Measurements from ENCODE around the gene TEKT2.

The TEKT2 gene

DNA sequence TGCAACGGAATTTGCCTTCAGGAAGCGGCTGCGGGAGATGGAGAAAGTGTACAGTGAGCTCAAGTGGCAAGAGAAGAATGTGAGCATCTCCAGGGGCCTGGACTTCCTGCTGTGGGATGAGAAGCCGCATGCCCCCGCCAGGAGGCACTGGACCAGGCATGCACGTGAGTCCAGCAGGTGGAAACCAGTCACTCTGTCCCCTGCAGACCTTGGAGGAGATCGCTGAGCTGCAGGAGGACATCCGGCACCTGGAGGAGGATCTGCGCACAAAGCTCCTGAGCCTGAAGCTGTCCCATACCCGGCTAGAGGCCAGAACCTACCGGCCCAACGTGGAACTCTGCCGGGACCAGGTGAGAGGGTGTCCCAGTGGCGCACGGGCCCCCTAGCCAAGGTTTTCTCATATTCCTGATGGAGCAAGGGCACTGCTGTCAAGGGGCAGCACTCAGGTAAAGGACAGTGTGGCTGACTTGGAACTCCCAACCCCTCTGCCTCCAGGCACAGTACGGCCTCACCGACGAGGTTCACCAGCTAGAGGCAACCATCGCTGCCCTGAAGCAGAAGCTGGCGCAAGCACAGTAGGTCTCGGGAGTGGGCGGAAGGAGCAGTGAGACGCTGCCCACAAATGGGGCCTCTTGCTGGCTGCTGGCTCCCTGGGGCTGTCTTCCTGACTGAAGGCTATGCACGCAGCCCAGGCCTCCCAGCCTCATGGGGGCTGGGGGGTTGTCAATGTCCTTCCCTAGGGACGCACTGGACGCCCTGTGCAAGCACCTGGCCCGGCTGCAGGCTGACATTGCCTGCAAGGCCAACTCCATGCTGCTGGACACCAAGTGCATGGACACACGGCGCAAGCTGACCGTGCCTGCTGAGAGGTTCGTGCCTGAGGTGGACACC, 3.6 kb downstream of the TEKT2 start:
- no peak for DNase-seq (ENCODE audit: low read depth, low spot score)

DNA sequence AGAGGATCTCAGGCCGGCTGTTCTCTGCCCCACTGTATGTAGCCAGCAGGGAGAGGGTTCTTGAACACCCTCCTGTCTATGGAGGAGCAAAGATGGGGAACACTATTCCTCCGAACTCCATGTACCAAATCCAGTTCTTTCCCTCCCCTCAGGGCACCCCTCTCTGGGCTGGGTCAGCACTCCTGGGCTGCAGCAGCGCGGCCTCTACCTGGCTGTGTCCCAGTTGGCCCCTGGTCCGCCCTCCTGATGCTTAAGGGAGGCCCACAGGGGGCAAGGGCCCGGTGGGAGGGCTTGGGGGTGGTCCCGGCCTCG, 4.3 kb downstream of the TEKT2 start:
- DNase-seq (ENCODE audit: low read depth, low spot score), result no peak

DNA sequence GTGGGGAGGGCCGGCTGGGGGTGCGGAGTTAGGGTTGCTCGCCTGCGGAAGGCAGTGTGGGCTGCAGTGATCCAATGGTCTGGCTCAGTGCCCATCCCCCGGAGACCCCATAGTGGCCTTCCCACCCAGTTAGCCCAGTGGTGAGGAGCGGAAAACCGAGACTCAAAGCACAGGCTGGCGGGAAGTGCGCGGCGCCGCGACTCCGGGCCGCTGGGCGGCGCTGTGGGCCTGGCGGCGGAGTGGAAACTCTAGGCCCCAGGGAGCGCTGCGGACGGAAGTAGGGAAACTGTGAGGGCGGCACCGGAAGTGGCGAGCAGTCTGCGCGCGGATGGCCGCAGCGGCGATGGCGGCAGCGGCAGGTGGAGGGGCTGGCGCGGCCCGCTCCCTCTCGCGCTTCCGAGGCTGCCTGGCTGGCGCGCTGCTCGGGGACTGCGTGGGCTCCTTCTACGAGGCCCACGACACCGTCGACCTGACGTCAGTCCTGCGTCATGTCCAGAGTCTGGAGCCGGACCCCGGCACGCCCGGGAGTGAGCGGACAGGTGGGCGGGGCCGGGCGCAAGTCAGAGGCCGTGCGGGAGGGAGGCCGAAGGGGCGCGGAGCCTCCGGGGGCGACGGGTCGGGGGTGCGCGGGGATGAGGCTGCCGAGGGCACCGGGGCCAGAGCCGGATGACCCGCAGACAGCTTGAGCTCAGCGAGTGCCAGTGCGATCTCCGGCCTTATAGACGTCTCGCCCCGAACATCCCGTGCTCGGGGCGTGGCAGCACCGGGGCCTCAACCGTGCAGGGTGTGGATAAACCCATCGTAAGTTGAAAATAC, 4.9 kb downstream of the TEKT2 start, which contains the start of gene ADPRS:
Gene ADPRS (plus strand): TSS at position 316 of the 816 bp plus-strand sequence. CDS start 13 bp downstream, at position 329.
- peak; percentile 40 for DNase-seq (ENCODE audit: low read depth, low spot score)

DNA sequence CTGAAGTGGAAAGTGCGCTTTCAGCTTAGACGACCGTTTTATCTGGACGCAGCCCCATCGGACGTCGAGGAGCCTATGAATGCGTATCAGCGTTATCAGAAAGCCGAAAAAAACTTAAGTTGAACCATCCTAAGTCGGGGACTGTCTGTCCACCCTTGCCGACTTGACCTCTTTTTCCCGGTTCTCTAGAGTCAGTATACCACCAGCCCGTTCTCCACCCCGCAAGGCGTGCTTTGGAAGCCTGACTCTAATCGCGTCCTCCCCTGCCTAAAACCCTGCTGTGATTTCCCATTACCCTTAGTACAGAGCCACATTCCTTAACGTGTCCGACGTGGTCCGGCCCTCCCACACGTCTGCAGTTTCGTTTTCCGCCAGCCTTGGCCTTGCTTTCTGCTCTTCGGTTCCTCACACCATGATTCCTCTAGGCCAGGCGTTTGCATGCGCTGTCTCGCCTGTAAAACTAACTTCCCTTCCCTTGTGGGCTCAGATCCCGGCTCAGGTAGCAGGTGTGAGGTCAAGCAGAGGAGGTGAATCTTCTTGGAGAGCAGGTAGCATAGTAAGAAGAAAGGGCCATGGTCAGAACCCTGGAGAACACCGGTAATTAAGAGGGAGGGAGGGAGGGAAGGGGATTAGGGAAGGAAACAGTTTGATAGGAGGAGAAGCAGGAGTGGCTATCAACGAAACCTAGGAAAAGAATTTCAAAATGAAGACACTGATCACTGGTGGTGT, 5.7 kb downstream of the TEKT2 start:
- no peak for DNase-seq (ENCODE audit: low read depth, low spot score)

DNA sequence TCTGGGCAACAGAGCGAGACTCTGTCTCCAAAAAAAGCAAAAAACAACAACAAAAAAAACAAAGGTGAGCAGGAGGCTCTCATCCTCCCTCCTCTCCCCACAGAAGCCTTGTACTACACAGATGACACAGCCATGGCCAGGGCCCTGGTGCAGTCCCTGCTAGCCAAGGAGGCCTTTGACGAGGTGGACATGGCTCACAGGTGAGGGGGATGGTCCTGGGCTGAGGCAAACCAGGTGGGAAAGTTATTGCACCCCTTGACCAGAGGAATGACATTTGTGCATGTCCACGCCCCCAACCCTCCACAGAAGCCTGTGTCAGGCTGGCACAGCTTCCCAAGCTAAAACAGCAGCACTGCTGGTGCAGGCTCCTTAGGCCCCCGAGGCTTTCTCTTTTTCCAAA, 7.2 kb downstream of the TEKT2 start:
- no peak for DNase-seq (ENCODE audit: low read depth, low spot score)

DNA sequence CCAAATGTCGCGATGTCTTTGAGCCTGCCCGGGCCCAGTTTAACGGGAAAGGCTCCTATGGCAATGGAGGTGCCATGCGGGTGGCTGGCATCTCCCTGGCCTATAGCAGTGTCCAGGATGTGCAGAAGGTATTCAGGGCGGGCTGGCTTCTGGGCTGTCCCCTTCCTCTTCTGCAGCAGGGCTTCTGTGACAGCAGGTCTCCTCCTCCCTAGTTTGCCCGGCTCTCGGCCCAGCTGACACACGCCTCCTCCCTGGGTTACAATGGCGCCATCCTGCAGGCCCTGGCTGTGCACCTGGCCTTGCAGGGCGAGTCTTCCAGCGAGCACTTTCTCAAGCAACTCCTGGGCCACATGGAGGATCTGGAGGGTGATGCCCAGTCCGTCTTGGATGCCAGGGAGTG, 7.8 kb downstream of the TEKT2 start:
- no peak for DNase-seq (ENCODE audit: low read depth, low spot score)

DNA sequence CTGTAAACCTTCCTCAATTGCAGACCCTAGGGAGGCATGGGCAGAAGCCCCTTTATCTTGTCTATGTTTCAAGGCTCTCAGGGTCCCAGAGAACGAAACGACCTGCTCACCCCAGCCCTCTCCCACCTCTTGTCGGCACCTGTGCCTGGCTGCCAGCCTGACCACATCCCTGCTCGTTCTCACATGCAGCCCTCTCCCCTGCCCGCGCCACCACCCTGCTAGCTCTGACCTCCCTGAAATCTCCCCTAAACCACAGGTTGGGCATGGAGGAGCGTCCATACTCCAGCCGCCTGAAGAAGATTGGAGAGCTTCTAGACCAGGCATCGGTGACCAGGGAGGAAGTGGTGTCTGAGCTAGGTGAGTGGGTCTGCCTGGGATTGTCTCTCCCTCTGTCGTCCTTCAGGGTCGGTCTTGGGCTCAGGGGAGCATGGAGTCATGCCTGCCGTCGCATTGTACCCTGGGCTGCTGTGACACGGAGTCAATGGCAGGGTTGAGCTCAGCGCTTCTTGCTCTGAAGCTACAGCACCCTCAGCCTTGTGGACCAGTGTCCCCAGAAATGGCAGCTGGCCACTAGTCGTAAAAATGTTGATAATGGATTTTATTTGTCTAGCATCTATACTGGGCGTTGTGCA, 8.4 kb downstream of the TEKT2 start:
- DNase-seq (ENCODE audit: low read depth, low spot score), result no peak

DNA sequence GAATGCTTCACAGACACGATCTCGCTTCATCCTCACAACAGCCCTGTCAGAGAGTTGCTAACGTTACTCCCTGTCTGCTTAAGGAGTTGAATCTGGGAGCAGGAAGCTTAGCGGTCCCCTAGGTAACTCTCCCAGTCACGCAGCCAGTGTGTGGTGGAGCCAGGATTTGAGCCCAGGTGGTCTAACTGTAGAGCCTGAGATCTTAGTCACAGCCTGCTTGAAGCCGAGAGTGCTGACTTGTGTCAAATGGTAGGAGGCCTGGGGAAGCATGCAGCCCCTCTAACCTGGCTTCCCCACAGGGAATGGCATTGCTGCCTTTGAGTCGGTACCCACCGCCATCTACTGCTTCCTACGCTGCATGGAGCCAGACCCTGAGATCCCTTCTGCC, 8.9 kb downstream of the TEKT2 start:
- DNase-seq (ENCODE audit: low read depth, low spot score), result no peak

DNA sequence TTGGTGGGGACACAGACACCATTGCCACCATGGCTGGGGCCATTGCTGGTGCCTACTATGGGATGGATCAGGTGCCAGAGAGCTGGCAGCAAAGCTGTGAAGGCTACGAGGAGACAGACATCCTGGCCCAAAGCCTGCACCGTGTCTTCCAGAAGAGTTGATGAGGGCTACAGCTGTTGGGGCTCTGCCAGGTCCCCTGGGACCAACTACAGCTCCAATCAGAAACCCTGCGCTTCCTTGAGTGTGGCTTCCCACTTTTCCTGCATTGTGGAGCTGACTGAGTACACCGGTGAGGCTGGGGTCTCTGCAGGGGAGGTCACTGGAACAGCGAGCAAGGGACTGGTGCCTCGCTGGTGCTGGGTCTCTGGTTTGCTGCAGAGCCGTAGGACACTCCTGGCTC, 9.3 kb downstream of the TEKT2 start:
- no peak for DNase-seq (ENCODE audit: low read depth, low spot score)

DNA sequence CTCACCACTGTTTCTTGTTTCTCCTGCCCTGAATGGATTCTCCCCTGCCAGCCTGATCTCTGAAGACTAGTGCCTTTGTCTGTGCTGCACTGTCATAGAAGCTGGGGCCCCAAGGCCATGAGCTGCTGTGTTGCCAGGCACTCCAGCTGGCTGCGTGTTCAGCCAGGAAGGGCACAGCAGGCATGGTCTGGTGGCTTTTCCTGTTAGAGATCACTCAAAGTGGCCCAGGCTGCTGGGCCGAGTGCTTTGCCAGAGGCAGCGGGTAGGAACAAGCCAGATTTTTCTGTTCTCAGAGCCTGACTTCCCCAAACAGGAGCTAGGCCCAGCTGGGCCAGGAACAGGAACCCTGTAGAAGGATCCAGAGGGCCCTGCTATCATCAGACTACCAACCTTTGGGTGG, 10.0 kb downstream of the TEKT2 start:
- no peak for DNase-seq (ENCODE audit: low read depth, low spot score)

DNA sequence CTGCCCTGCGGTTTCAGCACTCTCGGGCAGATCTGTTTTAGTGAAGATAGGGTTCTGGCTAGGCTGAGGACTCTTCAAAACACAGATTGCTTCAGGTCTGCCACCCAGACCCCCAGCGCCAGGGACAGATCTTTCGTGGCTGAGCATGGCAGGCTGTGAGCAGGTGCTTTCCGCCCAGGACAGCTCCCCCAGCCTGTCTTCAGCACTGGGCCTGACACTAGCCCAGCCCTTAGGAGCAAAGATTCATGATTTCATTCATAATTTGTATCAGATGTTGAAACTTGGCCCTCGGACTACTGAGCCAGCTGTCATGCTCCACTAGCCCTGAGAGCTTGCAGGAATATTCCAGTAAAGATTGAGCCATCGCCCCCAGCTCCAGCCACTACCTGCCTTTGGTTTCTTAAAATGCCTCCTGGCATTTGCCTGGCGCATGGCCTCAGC, 10.7 kb downstream of the TEKT2 start:
- no peak for DNase-seq (ENCODE audit: low read depth, low spot score)

DNA sequence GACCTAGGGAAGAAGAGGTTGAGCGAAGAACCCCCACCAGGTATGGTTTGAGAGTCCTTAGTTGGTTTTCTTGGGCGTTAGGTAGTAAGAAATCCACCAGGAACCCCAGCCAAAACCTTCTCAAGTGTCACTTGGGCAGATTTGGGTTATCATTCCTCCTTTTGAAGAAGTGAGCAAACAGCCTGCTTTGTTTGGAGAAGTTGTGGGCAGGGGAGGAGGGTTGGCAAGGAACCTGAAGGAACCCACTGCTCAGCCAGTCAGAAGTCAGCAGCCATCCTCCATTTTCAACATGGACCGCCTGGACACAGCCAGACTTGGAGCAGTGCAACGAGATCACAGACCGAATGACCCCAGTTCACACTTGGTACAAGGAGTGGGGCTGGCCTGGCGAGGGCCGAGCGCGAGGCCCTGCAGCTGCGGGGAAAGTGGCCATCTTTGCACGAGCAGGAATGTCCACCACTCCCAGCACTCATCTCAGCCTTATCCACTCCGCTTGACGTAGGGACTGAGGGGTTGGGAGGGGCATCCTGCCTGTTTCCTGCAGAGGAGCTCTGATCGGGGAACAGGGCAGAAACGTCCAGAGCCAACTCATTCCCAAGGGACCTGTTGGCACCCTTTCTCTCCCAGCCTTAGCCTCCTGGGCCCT, 12.0 kb downstream of the TEKT2 start:
- no peak for DNase-seq (ENCODE audit: low read depth, low spot score)

DNA sequence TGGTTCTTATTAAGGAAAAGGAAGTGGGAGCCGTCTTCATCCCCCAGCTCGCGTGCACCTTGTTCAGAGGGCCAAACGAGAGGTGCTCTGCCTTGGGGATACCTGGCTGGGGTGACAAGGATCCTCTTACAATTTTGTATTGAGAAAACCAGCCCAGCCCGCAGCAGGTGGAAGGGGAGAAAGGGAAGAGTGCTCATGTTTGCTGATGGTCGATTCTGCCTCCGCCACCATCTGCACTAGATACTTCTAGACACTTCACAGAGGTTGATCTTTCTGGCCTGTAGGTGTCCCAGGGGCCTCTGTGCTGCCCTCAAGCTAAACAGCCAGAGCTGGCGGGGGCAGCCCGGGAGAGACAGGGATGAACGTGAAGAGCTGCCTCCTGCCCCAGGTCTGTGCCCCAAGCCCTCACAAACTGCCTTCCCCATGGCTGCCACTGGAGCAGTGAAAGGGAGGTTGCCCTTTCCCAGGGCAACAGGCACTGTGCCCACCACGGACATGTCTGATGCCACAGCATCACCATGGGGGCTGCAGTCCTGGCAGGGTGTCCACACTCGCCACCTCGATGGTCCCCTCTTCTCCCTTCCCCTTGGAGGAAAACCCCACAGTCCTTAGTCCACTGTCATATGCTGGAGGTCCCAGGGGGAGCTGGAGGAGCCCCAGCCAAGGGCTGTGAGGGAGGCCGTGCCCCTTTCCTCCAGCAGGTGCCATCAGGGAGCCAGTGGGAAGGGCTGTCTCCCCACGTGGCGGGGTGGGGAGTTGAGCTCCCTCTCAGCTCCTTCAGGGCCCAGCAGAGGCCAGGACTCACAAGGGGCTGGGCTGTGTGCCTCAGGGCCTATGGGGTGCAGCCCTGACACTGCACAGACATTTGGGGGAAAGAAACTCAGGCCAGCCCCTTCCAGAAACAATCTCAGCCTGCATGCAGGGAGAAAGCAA, 12.9 kb downstream of the TEKT2 start:
- no peak for DNase-seq (ENCODE audit: low read depth, low spot score)

DNA sequence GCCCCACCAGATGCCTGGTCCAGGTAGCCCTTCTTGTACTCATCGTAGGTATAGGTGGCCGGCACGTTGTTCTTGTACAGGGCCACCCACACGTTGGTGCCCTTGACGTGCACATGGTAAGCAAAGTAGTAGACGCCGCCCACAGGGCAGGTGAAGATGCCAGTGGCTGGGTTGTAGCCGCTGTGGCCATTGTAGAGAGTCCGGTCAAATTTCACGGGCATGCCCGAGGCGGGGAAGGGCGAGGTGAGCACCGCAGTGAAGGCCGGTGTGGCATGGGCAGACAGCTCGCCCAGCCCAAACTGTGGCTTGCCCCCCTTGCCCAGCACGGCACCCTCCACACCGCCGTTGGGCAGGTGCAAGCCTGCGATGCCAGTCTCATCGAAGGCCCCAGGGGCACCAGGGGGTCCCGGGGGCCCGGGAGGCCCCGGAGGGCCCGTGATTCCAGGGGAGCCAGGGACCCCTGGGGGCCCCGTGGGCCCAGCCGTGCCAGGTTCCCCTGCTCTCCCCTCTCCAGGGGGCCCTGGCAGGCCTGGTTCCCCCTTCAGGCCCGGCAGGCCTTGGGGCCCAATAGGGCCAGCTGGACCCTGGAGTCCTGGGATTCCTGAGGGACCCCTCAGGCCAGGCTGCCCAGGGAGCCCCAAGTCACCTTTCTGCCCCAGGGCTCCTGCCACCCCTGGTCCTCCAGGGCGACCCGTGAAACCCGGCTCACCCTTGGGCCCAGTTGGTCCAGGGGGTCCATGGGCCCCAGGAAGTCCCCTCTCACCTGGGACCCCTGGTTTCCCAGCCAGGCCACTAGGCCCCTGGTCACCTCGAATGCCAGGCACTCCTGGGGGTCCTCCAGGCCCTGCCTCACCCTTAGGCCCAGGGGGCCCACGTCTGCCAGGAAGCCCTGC, 14.0 kb downstream of the TEKT2 start:
- DNase-seq (ENCODE audit: low read depth, low spot score), result no peak

DNA sequence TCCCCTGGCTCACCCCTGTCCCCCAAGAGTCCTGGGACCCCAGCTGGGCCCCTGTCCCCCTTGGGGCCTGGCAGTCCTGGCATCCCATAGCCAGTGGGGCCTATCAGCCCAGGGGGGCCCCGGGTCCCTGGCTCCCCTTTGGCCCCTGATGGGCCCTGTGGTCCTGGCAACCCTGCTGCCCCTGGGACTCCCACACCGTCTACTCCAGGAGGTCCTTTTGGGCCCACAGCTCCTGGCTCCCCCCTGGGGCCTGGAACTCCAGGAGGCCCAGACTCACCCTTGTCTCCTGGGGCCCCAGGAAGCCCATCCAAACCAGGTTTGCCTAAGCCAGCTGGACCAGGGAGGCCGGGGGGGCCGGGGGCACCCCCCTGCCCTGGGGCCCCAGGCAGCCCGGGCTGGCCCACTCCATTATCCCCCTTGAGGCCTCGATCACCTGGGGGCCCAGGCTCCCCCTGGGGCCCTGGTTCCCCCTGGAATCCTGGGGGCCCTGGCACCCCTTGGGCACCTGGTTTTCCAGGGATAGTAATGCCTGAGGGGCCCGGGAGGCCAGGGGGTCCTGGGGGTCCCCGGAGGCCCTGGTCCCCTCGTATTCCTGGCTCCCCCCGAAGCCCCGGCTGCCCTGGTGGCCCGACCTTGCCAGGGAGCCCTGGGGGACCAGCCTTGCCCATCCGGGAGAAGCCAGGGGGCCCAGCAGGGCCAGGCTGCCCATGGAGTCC, 14.9 kb downstream of the TEKT2 start:
- no peak for DNase-seq (ENCODE audit: low read depth, low spot score)

DNA sequence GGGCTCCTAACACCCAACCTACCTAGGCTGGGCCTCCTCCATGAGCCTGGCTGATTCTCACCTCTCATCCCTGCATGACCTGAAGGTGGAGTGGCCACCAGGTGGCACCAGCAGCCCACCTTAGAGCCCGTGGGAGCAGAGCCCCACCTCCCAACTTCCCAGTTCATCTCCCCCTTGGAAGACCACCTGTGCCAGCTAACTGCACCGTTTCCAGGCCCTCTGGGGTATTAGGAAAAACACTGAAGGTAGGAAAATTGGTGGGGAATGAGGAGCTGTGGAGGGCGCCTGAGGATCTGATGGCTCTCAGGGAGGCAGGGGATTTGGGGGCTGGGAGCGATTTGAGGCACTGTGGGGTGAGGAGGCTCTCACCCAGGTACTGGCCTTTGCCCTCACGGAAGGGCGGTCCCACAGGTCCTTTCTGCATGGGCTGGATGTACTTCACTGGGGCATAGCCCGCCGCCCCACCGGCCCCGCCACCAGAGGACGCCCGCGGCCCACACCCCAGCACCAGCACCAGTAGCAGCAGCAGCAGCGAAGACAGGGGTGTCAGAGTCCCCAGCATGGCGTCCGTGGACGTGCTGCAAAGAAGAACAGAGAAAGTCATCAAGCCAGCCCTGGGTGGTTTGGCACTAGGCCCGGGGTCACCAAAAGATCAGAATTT, 15.9 kb downstream of the TEKT2 start:
- DNase-seq (ENCODE audit: low read depth, low spot score), result no peak

DNA sequence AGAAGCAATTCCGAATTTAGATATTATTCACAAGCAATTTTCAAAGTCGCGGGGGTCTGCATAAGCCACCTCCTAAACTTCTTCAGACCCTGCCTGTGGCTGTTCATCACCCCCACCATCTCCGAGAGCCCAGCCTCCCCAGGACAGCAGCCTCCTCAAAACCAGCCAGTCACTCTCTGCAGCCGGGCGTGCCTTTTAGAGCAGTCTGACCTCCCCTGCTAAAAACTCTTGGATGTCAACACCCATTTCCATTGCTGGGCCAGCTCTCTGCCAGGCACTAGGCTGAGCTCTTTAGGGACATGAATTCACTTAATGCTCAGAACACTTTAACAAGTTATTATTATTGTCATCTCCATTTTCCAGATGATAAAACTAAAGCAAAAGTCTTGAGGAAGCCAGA, 16.5 kb downstream of the TEKT2 start:
- no peak for DNase-seq (ENCODE audit: low read depth, low spot score)

DNA sequence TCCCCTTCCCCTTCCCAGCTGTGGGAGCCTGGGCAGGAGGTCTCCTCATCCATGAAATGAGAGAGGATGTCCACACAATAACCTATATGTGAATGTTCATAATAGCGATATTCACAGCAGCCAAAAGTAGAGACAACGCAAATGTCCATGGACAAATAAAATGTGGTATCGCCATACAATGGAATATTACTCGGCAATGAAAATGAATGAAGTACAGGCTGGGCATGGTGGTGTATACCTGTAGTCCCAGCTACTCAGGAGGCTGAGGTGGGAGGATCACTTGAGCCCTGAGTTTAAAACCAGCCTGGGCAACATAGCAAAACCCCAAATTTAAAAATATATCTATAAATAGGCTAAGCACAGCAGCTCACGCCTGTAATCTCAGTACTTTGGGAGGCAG, 17.7 kb downstream of the TEKT2 start:
- no peak for DNase-seq (ENCODE audit: low read depth, low spot score)

All from brain pericyte (primary cell).